Muscle of leg (tissue), 16 donors: Measurements from ENCODE around the gene C1orf122. TPM values are rescaled to one million over a fixed set of nuclear protein-coding genes. Genes with fewer than 3 reads are reported as not detected.

Source experiments
- DNase-seq: peaks from one replicate; pipeline ENCODE4 v3.0.0; 2013
- H3K27ac ChIP-seq: one replicate; pipeline ENCODE4 v1.5.1; 2013; ENCODE audit warnings: mild to moderate bottlenecking, low read length, control low read depth
- H3K27me3 ChIP-seq: one replicate; pipeline ENCODE4 v1.6.1; 2013; ENCODE audit warnings: low read length; ENCODE audit not compliant: control insufficient read depth, insufficient read depth
- H3K36me3 ChIP-seq: one replicate; pipeline ENCODE4 v1.6.1; 2013; ENCODE audit warnings: low read length; ENCODE audit not compliant: control insufficient read depth, insufficient read depth
- H3K4me1 ChIP-seq: one replicate; pipeline ENCODE4 v1.6.1; 2013; ENCODE audit warnings: low read length; ENCODE audit not compliant: control insufficient read depth, insufficient read depth
- H3K4me3 ChIP-seq: one replicate; pipeline ENCODE4 v1.5.1; 2013; ENCODE audit warnings: low read length, control low read depth
- H3K9me3 ChIP-seq: replicated peaks from 2 replicates; pipeline ENCODE4 v1.6.1; 2013; ENCODE audit warnings: low read depth, low read length; ENCODE audit not compliant: control insufficient read depth
- WGBS: methylation state at CpG from one replicate; pipeline ENCODE4 v1.1.5; 2013; ENCODE audit warnings: missing lambda C conversion rate; ENCODE audit not compliant: insufficient coverage; 5-methylcytosine and 5-hydroxymethylcytosine counted together
- long read RNA-seq, 11 donors: transcript quantifications; one replicate each; lab custom pipeline, GENCODE V29; 2026
- polyA plus RNA-seq, 8 donors: library from polyadenylated mRNA; unstranded; fragments of 120-200 nt; gene quantifications; one replicate each; pipeline versions ENCODE4 v1.2.1 to v1.2.3, GENCODE V29; 2013; ENCODE audit warnings: inconsistent platforms in 1 of 8, low replicate concordance in 1 of 8; ENCODE audit not compliant: insufficient read length in 8 of 8, insufficient read depth in 1 of 8
- total RNA-seq: library from RNA; stranded (reverse); fragments of 120-200 nt; gene quantifications from one replicate; pipeline ENCODE4 v1.2.4, GENCODE V29; 2013

C1orf122 gene
- total RNA-seq, result 45.0 TPM
- polyA plus RNA-seq, result 10 to 100 TPM; 35.9 to 50.9 (median 46.7) TPM
- long read RNA-seq, donor 1, transcript C1orf122-201 (3 exons, 973 nt), result minor isoform, 11 of 28 reads
- long read RNA-seq, donor 1, transcript C1orf122-202 (2 exons, 2,229 nt), result major isoform, 13 of 28 reads
- long read RNA-seq, donor 1, partial matches to known transcripts, result 0 of 28 reads
- long read RNA-seq, donor 1, other reads (novel, unspliced or antisense), result 0 of 28 reads
- long read RNA-seq, donor 2, partial matches to known transcripts, result 0 of 5 reads
- long read RNA-seq, donor 2, other reads (novel, unspliced or antisense), result 0 of 5 reads
- long read RNA-seq, donor 3, transcript C1orf122-201 (3 exons, 973 nt), result major isoform, 37 of 63 reads
- long read RNA-seq, donor 3, transcript C1orf122-202 (2 exons, 2,229 nt), result minor isoform, 15 of 63 reads
- long read RNA-seq, donor 3, transcript C1orf122-204 (3 exons, 1,234 nt), result minor isoform, 11 of 63 reads
- long read RNA-seq, donor 3, partial matches to known transcripts, result 0 of 63 reads
- long read RNA-seq, donor 3, other reads (novel, unspliced or antisense), result 0 of 63 reads
- long read RNA-seq, donor 4, transcript C1orf122-204 (3 exons, 1,234 nt), result minor isoform, 5 of 30 reads
- long read RNA-seq, donor 4, transcript C1orf122-201 (3 exons, 973 nt), result minor isoform, 10 of 30 reads
- long read RNA-seq, donor 4, transcript C1orf122-202 (2 exons, 2,229 nt), result major isoform, 15 of 30 reads
- long read RNA-seq, donor 4, partial matches to known transcripts, result 0 of 30 reads
- long read RNA-seq, donor 4, other reads (novel, unspliced or antisense), result 0 of 30 reads
- long read RNA-seq, donor 5, transcript C1orf122-202 (2 exons, 2,229 nt), result minor isoform, 58 of 146 reads
- long read RNA-seq, donor 5, transcript C1orf122-201 (3 exons, 973 nt), result major isoform, 65 of 146 reads
- long read RNA-seq, donor 5, transcript C1orf122-204 (3 exons, 1,234 nt), result minor isoform, 23 of 146 reads
- long read RNA-seq, donor 5, partial matches to known transcripts, result 0 of 146 reads
- long read RNA-seq, donor 5, other reads (novel, unspliced or antisense), result 0 of 146 reads
- long read RNA-seq, donor 6, transcript C1orf122-201 (3 exons, 973 nt), result major isoform, 37 of 96 reads
- long read RNA-seq, donor 6, transcript C1orf122-202 (2 exons, 2,229 nt), result minor isoform, 32 of 96 reads
- long read RNA-seq, donor 6, transcript C1orf122-204 (3 exons, 1,234 nt), result minor isoform, 15 of 96 reads
- long read RNA-seq, donor 6, partial matches to known transcripts, result 12 of 96 reads
- long read RNA-seq, donor 6, other reads (novel, unspliced or antisense), result 0 of 96 reads
- long read RNA-seq, donor 7, transcript C1orf122-202 (2 exons, 2,229 nt), result major isoform, 32 of 78 reads
- long read RNA-seq, donor 7, transcript C1orf122-204 (3 exons, 1,234 nt), result minor isoform, 8 of 78 reads
- long read RNA-seq, donor 7, transcript C1orf122-201 (3 exons, 973 nt), result minor isoform, 29 of 78 reads
- long read RNA-seq, donor 7, partial matches to known transcripts, result 9 of 78 reads
- long read RNA-seq, donor 7, other reads (novel, unspliced or antisense), result 0 of 78 reads
- long read RNA-seq, donor 8, transcript C1orf122-201 (3 exons, 973 nt), result minor isoform, 9 of 26 reads
- long read RNA-seq, donor 8, transcript C1orf122-204 (3 exons, 1,234 nt), result minor isoform, 6 of 26 reads
- long read RNA-seq, donor 8, transcript C1orf122-202 (2 exons, 2,229 nt), result major isoform, 11 of 26 reads
- long read RNA-seq, donor 8, partial matches to known transcripts, result 0 of 26 reads
- long read RNA-seq, donor 8, other reads (novel, unspliced or antisense), result 0 of 26 reads
- long read RNA-seq, donor 9, transcript C1orf122-202 (2 exons, 2,229 nt), result minor isoform, 14 of 29 reads
- long read RNA-seq, donor 9, transcript C1orf122-201 (3 exons, 973 nt), result major isoform, 15 of 29 reads
- long read RNA-seq, donor 9, partial matches to known transcripts, result 0 of 29 reads
- long read RNA-seq, donor 9, other reads (novel, unspliced or antisense), result 0 of 29 reads
- long read RNA-seq, donor 10, transcript C1orf122-204 (3 exons, 1,234 nt), result minor isoform, 14 of 86 reads
- long read RNA-seq, donor 10, transcript C1orf122-201 (3 exons, 973 nt), result major isoform, 31 of 86 reads
- long read RNA-seq, donor 10, transcript C1orf122-202 (2 exons, 2,229 nt), result minor isoform, 27 of 86 reads
- long read RNA-seq, donor 10, partial matches to known transcripts, result 14 of 86 reads
- long read RNA-seq, donor 10, other reads (novel, unspliced or antisense), result 0 of 86 reads
- long read RNA-seq, donor 11, transcript C1orf122-201 (3 exons, 973 nt), result minor isoform, 23 of 51 reads
- long read RNA-seq, donor 11, transcript C1orf122-202 (2 exons, 2,229 nt), result major isoform, 24 of 51 reads
- long read RNA-seq, donor 11, partial matches to known transcripts, result 0 of 51 reads
- long read RNA-seq, donor 11, other reads (novel, unspliced or antisense), result 0 of 51 reads

GRCh38 chr1:37807555-37808368 lies at the start of gene C1orf122, which contains the start of gene YRDC:
Gene C1orf122, plus strand, starts transcription at chr1:37807790. Its CDS starts 615 bp downstream, at chr1:37808405.
Gene YRDC, minus strand, starts transcription at chr1:37808208. Its CDS starts 28 bp downstream, at chr1:37808180.
- Histone ChIP-seq H3K36me3 (peaks cover 45% of the 10 kb centered on the region), H3K27ac (peak within 1 kb of the TSS; percentile 94), H3K4me3 (peak within 1 kb of the TSS; percentile 84), H3K27me3 (no peaks in the 10 kb centered on the region), H3K9me3 (no peaks in the 10 kb centered on the region), H3K4me1 (peaks cover 22% of the 10 kb centered on the region)
- WGBS, result under 1% methylated on average over 95 of the region's 95 CpGs
- peak; percentile 97 for DNase-seq

- H3K9me3 ChIP-seq, result no peaks in the 10 kb centered on the region
- H3K36me3 ChIP-seq, result no peaks in the 10 kb centered on the region
- H3K4me3 ChIP-seq, result no peak overlapping the region
- H3K4me1 ChIP-seq, result no peaks in the 10 kb centered on the region
- H3K27ac ChIP-seq, result no peak overlapping the region
- DNase-seq, result no peak
- WGBS, result no CpG with 5 or more reads among the region's 2 CpGs
- H3K27me3 ChIP-seq, result peaks cover 51% of the 10 kb centered on the region
Observed at GRCh38 chr1:37759451-37759850, 48.1 kb upstream of the C1orf122 start.

DNA sequence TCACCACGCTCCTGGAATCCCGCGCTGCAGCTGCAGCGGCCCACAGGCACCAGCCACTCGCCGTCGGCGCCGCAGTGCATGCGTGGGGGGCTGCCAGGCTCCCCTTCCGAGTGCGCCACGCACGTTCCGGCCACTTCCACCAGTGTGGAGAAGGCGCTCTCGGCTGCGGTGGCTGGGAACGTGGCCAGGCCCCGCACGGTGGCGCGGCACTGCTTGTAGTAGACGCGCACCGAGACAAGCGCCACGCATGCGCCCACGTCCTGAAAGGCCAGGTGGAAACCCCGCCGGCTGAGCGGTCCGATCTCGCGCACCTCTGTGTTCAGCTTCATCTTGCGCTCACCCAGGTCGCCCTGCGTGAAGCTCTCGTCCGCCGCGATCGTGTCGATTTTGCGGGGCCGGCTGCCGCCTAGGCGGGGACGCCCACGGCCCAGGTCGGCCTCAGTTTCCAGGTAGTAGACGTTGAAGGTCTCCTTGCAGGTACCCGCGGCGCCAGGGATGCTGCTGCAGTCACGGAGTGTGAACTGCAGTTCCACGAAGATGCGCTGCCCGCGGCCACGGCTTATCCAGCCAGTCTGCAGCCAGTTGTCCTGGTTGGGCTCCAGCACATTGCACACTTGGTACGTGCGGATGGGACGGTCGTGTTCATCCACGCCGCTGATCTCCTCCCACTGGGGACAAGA lies 46.0 kb upstream of the C1orf122 start:
- no peaks in the 10 kb centered on the region for H3K4me1 ChIP-seq
- whole genome bisulfite sequencing, result 44% methylated on average over 66 of the region's 68 CpGs
- peaks cover 51% of the 10 kb centered on the region for H3K27me3 ChIP-seq
- no peaks in the 10 kb centered on the region for H3K9me3 ChIP-seq
- no peak overlapping the region for H3K4me3 ChIP-seq
- no peak for DNase-seq
- H3K36me3 ChIP-seq, result no peaks in the 10 kb centered on the region
- H3K27ac ChIP-seq, result no peak overlapping the region

- Histone ChIP-seq H3K4me3 (no peak overlapping the region), H3K9me3 (no peaks in the 10 kb centered on the region), H3K4me1 (no peaks in the 10 kb centered on the region), H3K27ac (no peak overlapping the region), H3K36me3 (no peaks in the 10 kb centered on the region), H3K27me3 (peaks cover 56% of the 10 kb centered on the region)
- DNase-seq, result no peak
- no CpG with 5 or more reads among the region's 2 CpGs for WGBS
Observed at GRCh38 chr1:37762516-37762915, 45.1 kb upstream of the C1orf122 start.

- H3K36me3 ChIP-seq, result no peaks in the 10 kb centered on the region
- H3K27me3 ChIP-seq, result peaks cover 56% of the 10 kb centered on the region
- no peaks in the 10 kb centered on the region for H3K9me3 ChIP-seq
- no peaks in the 10 kb centered on the region for H3K4me1 ChIP-seq
- no peak for DNase-seq
- WGBS, result 18% methylated on average over 23 of the region's 25 CpGs
- H3K4me3 ChIP-seq, result no peak overlapping the region
- H3K27ac ChIP-seq, result no peak overlapping the region
Observed at GRCh38 chr1:37763791-37764413, 43.7 kb upstream of the C1orf122 start.

DNA sequence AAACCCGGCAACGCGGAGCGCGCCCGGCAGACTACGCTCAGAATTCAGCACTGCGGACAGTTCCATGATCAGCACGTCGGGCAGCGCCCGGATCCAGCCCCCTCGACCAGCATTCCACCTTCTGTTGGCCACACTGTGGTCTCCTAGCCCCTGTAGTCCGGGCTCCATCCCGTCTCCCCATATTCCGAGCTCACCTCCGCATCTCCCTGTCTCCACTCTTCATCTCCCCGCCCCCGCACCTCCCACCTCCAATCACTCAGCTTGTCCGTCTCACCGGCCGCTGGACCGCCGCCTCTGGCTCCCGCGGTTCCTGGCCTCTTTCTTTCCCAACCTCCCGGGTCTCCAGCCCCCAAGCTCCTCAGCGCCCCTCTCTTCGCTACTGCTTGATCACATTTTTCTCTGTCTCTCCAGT lies 43.2 kb upstream of the C1orf122 start:
- H3K4me3 ChIP-seq, result no peak overlapping the region
- WGBS, result 2% methylated on average over 29 of the region's 29 CpGs
- no peak overlapping the region for H3K27ac ChIP-seq
- H3K36me3 ChIP-seq, result no peaks in the 10 kb centered on the region
- DNase-seq, result peak; percentile 61
- H3K4me1 ChIP-seq, result no peaks in the 10 kb centered on the region
- no peaks in the 10 kb centered on the region for H3K9me3 ChIP-seq
- peaks cover 56% of the 10 kb centered on the region for H3K27me3 ChIP-seq

DNA sequence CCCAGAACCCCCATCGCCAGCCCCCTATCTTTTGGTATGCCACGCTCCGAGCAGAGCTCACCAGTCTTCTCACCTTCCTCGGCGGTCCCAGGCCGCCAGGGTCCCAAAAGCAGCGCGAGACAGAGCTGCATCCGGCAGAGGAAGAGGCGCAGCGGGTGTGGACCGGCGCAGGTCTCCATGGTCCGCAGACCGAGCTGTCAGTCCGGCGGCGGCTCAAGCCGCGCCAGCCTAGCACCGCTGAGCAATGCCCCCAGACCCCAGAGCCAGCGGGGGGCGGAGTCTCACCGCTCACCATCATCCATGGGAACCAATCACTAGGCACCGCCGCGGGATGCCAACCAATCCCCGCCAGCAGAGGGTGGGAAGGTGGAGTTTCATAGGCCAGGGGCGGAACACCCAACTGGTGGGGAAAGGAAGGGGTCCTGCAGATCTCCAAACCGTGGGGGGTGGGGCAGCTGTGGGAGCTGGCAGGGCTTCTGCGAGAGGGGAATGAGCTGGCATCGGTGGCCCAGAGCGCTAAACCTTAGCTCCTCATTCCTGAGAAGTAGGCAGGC lies 42.6 kb upstream of the C1orf122 start, which contains the start of gene EPHA10:
Gene EPHA10, minus strand, starts transcription at position 233 of the 554 bp plus-strand sequence. Its CDS starts 54 bp downstream, at position 179.
- no peak within 1 kb of the TSS for H3K4me3 ChIP-seq
- H3K27me3 ChIP-seq, result peaks cover 56% of the 10 kb centered on the region
- H3K9me3 ChIP-seq, result no peaks in the 10 kb centered on the region
- no peaks in the 10 kb centered on the region for H3K36me3 ChIP-seq
- no peaks in the 10 kb centered on the region for H3K4me1 ChIP-seq
- DNase-seq, result no peak
- no peak within 1 kb of the TSS for H3K27ac ChIP-seq
- WGBS, result under 1% methylated on average over 23 of the region's 33 CpGs
